ENCODE results near the gene LMX1B. TPM values are rescaled to one million over a fixed set of nuclear protein-coding genes. Genes with fewer than 3 reads are reported as not detected.
A peak's percentile ranks its signal among the peaks of the same experiment; 100 is the strongest.

The LMX1B gene
- total RNA-seq, 1 donor from 2014 or later = 0.14 TPM

DNA sequence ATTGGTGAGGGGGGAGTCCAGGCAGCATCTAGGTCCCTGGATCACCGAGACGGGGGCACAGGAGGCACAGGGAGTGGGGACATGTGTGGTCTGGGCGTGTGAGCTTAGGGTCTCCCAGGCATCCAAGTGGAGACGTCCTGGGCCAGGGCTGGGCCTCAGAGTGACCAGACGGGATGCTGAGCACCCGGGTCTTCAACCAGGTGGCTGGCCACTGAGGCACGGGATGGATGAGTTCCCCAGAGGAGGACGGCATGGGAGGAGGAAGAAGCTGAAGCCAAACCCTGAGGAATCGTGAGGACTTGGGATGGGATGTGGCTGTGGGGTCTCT lies 88.0 kb downstream of the LMX1B start:
- Histone ChIP-seq H3K9me3 (no peaks in the 10 kb centered on the region), H3K27me3 (peaks cover 49% of the 10 kb centered on the region), H3K36me3 (no peaks in the 10 kb centered on the region), H3K4me1 (peaks cover 10% of the 10 kb centered on the region), H3K27ac (no peak overlapping the region), H3K4me3 (no peak overlapping the region)
- ATAC-seq = no peak
- intact Hi-C loops (cut with DNase I) = no loop called here
- TF ChIP-seq, protein P1, sequence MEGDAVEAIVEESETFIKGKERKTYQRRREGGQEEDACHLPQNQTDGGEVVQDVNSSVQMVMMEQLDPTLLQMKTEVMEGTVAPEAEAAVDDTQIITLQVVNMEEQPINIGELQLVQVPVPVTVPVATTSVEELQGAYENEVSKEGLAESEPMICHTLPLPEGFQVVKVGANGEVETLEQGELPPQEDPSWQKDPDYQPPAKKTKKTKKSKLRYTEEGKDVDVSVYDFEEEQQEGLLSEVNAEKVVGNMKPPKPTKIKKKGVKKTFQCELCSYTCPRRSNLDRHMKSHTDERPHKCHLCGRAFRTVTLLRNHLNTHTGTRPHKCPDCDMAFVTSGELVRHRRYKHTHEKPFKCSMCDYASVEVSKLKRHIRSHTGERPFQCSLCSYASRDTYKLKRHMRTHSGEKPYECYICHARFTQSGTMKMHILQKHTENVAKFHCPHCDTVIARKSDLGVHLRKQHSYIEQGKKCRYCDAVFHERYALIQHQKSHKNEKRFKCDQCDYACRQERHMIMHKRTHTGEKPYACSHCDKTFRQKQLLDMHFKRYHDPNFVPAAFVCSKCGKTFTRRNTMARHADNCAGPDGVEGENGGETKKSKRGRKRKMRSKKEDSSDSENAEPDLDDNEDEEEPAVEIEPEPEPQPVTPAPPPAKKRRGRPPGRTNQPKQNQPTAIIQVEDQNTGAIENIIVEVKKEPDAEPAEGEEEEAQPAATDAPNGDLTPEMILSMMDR (IDR thresholded peaks at IDR 0.05) = no peak
- peak; percentile 53 for DNase-seq

DNA sequence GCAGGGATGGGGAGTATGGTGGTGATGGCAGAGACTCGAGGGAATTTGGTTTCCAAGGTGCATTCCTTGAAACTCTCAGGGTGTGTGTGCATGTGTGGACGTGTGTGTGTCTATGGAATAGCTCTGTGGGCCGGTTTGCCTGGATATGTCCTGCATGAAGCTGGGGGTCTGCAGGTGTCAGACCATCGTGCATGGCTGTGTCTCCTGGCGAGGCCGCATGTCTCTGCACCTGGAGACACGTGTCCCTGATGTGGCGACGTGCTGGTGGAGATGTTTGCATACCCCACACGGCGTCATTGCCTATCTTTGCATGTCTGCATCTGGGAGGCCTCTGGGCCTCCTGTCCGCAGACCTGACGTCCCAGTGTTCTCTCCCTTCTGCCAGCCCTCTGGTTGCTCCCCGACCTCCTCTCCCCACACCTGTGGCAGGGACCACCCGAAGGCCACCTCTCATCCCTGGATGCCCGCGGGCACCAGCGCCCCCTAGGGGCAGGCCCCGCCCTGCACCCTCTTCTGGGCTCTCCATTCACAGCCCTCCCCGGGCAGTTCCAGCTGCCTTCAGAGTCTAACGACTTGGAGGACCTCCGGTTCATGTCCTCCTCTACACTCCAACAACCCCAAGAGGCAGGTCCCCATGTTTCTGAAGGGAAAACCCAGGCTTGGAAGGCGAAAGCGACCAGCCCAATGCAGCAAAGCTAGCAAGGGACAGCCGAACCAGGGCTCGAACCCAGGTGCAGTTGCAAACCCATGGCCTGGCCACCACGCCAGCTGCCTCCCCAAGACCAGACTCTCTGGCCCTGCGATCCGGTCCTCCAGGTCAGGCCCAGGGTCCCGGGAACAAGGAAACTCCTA lies 88.6 kb downstream of the LMX1B start:
- peak; percentile 65 for DNase-seq
- intact Hi-C loops (cut with DNase I) = no loop called here
- H3K4me1 ChIP-seq = peaks cover 10% of the 10 kb centered on the region
- no peaks in the 10 kb centered on the region for H3K9me3 ChIP-seq
- peak; percentile 16 for ATAC-seq
- H3K4me3 ChIP-seq = no peak overlapping the region
- H3K27me3 ChIP-seq = peaks cover 49% of the 10 kb centered on the region
- H3K36me3 ChIP-seq = no peaks in the 10 kb centered on the region
- TF ChIP-seq, protein P1 (IDR thresholded peaks at IDR 0.05) = peak; percentile 54
- H3K27ac ChIP-seq = no peak overlapping the region

DNA sequence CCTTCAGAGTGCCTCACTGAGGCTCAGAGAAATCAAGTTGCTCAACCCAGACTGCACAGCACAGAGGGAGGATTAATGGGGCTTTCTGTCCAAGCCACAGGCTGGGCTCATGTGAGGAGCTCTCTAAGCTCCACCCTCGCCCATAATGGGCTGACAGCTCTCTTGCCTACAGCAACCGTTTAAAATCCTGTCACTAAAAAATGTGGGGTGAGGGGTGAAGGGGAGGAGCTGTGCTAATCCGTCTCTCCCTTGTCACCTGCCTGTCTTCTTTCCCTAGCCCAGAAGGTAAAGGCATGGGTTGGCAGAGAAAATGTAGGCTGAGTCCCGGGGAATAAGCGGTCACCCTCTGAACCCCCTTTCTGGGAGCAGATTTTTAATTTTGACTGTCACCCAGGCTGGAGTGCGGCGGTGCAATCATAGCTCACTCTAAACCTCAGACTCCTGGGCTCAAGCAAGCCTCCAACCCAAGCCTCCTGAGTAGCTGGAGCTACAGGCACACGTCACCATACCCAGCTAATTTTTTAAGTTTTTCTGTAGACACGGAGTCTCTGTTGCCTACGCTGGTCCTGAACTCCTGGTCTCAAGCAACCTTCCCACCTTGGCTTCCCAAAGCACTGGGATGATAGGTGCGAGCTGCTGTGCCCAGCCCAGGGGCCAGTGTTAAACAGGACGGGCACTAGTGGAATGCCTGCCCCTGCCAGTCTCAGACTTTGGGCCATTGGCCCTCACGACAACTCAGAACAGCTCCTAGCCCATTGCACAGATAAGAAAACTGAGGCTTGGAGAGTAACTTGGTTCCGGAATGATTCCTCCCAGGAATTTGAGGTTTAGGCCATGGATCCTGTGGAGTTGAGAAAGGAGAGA lies 89.5 kb downstream of the LMX1B start:
- intact Hi-C loops (cut with DNase I) = no loop called here
- H3K36me3 ChIP-seq = no peaks in the 10 kb centered on the region
- H3K9me3 ChIP-seq = no peaks in the 10 kb centered on the region
- H3K27me3 ChIP-seq = peaks cover 49% of the 10 kb centered on the region
- no peak overlapping the region for H3K27ac ChIP-seq
- DNase-seq (peak; percentile 15), ATAC-seq (no peak)
- H3K4me3 ChIP-seq = no peak overlapping the region
- TF ChIP-seq, protein P1 (IDR thresholded peaks at IDR 0.05) = no peak
- peaks cover 10% of the 10 kb centered on the region for H3K4me1 ChIP-seq

DNA sequence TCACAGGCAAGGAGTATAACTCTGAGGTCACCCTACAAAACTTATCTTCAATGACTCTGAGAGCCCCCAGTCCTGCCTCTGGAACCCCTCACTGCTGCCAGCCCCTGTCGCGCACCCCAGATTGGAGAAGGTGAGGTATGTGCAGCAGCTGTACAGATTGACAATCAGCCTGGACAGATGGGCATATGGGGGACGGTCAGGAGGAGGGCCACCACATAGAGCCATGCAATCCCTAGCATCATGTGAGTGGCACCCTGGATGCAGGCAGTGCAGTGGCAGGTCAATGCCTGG lies 90.1 kb downstream of the LMX1B start:
- H3K9me3 ChIP-seq = no peaks in the 10 kb centered on the region
- H3K36me3 ChIP-seq = no peaks in the 10 kb centered on the region
- H3K4me1 ChIP-seq = peaks cover 10% of the 10 kb centered on the region
- no peak for DNase-seq
- TF ChIP-seq, protein P1 (IDR thresholded peaks at IDR 0.05) = no peak
- H3K4me3 ChIP-seq = no peak overlapping the region
- intact Hi-C loops (cut with DNase I) = no loop called here
- H3K27me3 ChIP-seq = peaks cover 49% of the 10 kb centered on the region
- ATAC-seq = no peak
- no peak overlapping the region for H3K27ac ChIP-seq

DNA sequence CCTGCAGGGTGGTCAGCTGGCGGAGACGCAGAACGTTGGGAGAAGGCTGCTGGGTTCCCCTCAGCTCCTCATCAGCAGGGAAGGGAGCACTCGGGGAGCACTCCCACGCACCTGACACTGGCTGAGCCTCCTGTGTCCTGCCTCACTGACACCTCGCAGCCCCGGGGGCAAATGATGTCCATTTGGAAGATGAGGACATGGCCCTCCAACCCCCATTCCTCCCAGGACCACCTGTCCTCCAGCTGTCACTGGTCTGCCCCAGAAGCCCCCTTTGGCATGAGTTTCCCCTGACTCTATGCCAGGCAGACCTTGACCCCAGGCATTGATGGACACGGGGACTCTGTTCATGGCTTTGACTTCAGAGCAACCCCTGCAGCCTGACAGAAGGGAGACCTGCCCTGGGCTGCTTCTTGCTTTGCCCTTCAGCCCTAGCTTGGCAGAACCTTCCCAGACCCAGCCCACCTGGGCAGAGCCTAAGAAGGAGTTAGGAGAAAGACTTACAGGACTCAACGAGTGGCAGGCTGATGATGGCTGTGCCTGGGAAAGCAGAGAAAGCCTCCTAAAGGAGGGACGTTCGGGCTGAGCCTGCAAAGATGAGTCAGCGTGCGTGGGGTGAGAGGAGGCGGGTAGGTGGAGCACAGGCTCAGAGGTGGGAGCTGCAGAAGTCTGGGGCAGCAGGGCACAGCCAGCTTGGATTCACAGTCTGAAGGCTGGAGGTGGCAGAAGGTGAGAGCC lies 90.6 kb downstream of the LMX1B start:
- no peaks in the 10 kb centered on the region for H3K9me3 ChIP-seq
- peaks cover 49% of the 10 kb centered on the region for H3K27me3 ChIP-seq
- no peak overlapping the region for H3K27ac ChIP-seq
- peak; percentile 5 for ATAC-seq
- H3K4me3 ChIP-seq = no peak overlapping the region
- intact Hi-C loops (cut with DNase I) = no loop called here
- peaks cover 10% of the 10 kb centered on the region for H3K4me1 ChIP-seq
- TF ChIP-seq, protein P1 (IDR thresholded peaks at IDR 0.05) = no peak
- H3K36me3 ChIP-seq = no peaks in the 10 kb centered on the region
- DNase-seq = peak; percentile 66

Measured in upper lobe of right lung (tissue), 1 donor.